K562 (cell line): Measurements from ENCODE around the gene SUPT3H. TPM values are rescaled to one million over a fixed set of nuclear protein-coding genes. Genes with fewer than 3 reads are reported as not detected.

Experiments
- BRD9 ChIP-seq: fragments of 450-650 bp; IDR thresholded peaks from 2 replicates; pipeline ENCODE4 v1.6.1; 2018; ENCODE audit warnings: low read depth; ENCODE audit not compliant: partially characterized antibody
- CBX2 ChIP-seq: fragments of 200-600 bp; sonication (generic); IDR thresholded peaks from one replicate; pipeline ENCODE4 v1.6.1; 2012; ENCODE audit warnings: mild to moderate bottlenecking, low read length, inconsistent platforms; ENCODE audit not compliant: insufficient read depth, poor library complexity, severe bottlenecking
- CBX5 ChIP-seq: IDR thresholded peaks from 2 replicates; pipeline ENCODE4 v1.6.1; 2014; ENCODE audit warnings: low read depth, borderline replicate concordance
- DPF2 ChIP-seq: fragments of 450-650 bp; IDR thresholded peaks from 2 replicates; pipeline ENCODE4 v1.6.1; 2016
- FOXJ3 ChIP-seq: sonication (generic); formaldehyde crosslinking; IDR thresholded peaks from 2 replicates; pipeline ENCODE4 v1.4.0; 2020; ENCODE audit warnings: mild to moderate bottlenecking, missing genetic modification reagents
- MLLT1 ChIP-seq, 2 experiments: fragments of 450-650 bp; IDR thresholded peaks; 2 replicates each; pipeline ENCODE4 v1.6.1; 2016
- NR2C2 ChIP-seq, 2 experiments: fragments of 200-800 bp in 1 of 2; sonication (Bioruptor generic) in 1 of 2; sonication (generic) in 1 of 2; formaldehyde crosslinking in 1 of 2; IDR thresholded peaks; 2 replicates each; pipeline versions ENCODE4 v1.6.1 to v1.8.0; 2016 to 2022; ENCODE audit warnings: mild to moderate bottlenecking in 1 of 2, missing compliant biosample characterization in 1 of 2, missing genetic modification characterization in 1 of 2, missing genetic modification reagents in 1 of 2
- PHF20 ChIP-seq: fragments of 450-650 bp; IDR thresholded peaks from 2 replicates; pipeline ENCODE4 v1.6.1; 2018; ENCODE audit not compliant: partially characterized antibody
- RBM15 ChIP-seq: fragments of 200-400 bp; formaldehyde crosslinking; IDR thresholded peaks from 2 replicates; pipeline ENCODE4 v1.6.1; 2018; ENCODE audit warnings: mild to moderate bottlenecking, low read length, moderate library complexity; ENCODE audit not compliant: insufficient read depth
- TAF1 ChIP-seq: IDR thresholded peaks from 2 replicates; pipeline ENCODE4 v1.6.1; 2011; ENCODE audit warnings: mild to moderate bottlenecking, low read length, moderate library complexity; ENCODE audit not compliant: insufficient read depth, control insufficient read depth, severe bottlenecking; ENCODE audit errors: extremely low read depth
- XRCC5 ChIP-seq: fragments of 200-400 bp; formaldehyde crosslinking; IDR thresholded peaks from 2 replicates; pipeline ENCODE4 v1.6.1; 2017; ENCODE audit warnings: low read depth, mild to moderate bottlenecking, low read length
- ZNF263 ChIP-seq: sonication (generic); formaldehyde crosslinking; IDR thresholded peaks from 2 replicates; pipeline ENCODE4 v1.8.0; 2022; ENCODE audit warnings: mild to moderate bottlenecking, missing genetic modification reagents, borderline replicate concordance
- ZNF324 ChIP-seq: fragments of 250-450 bp; sonication (Bioruptor Pico); IDR thresholded peaks from 2 replicates; pipeline ENCODE4 v1.4.0; 2020; ENCODE audit warnings: mild to moderate bottlenecking
- ZNF354B ChIP-seq: fragments of 250-450 bp; sonication (Bioruptor Pico); IDR thresholded peaks from 2 replicates; pipeline ENCODE4 v1.4.0; 2020
- ZNF407 ChIP-seq: fragments of 450-650 bp; IDR thresholded peaks from 2 replicates; pipeline ENCODE4 v1.6.1; 2016; ENCODE audit warnings: low read depth
- ZNF79 ChIP-seq: fragments of 250-450 bp; sonication (Bioruptor Pico); IDR thresholded peaks from 2 replicates; pipeline ENCODE4 v1.4.0; 2020; ENCODE audit warnings: low read depth, mild to moderate bottlenecking, moderate library complexity
- polyA plus RNA-seq, 8 experiments: library from polyadenylated mRNA; depleted of rRNA in 4 of 8; stranded (reverse) in 5 of 8; unstranded in 3 of 8; fragments of >200 nt; fragmentation: Nextera tagmentation in 2 of 8; fragmentation: Illumina TruSeq in 1 of 8; extraction: Ambion mirVana in 2 of 8; extraction: Trizol in 1 of 8; gene quantifications; 2 replicates each; pipeline versions ENCODE4 v1.2.1 to v1.2.3, GENCODE V29; 2011 to 2014; ENCODE audit warnings: inconsistent platforms in 1 of 8, missing spikeins in 1 of 8
- total RNA-seq, 7 experiments: library from RNA; depleted of rRNA in 6 of 7; stranded (reverse); fragments of >200 nt in 6 of 7; fragmentation: Illumina TruSeq in 2 of 7; extraction: Trizol in 2 of 7; gene quantifications; 2 replicates each; pipeline versions ENCODE4 v1.2.1 to v1.2.3, GENCODE V29; 2011 to 2021; ENCODE audit warnings: low replicate concordance in 1 of 7
- TF ChIP-seq, protein P1 (sequence below): fragments of 250-450 bp; sonication (Bioruptor Pico); IDR thresholded peaks from 2 replicates; pipeline ENCODE4 v1.4.0; 2020; ENCODE audit warnings: mild to moderate bottlenecking, moderate library complexity

SUPT3H gene
- total and polyA plus RNA-seq, 9 of the 15 experiments (the other 6 are each of a cell fraction or from before 2014, with no cell fraction given): 7.2 to 16.3 (median 11.9) TPM

GRCh38 chr6:44925100-44925739 lies 452.5 kb downstream of the SUPT3H start (continued):
- TF ChIP-seq FOXJ3 (peak; percentile 78), ZNF263 (CRISPR knock-in tag) (no peak), CBX5 (no peak), DPF2 (0 out of 2 replicates have a peak, but pooled peaks have one; percentile 48), BRD9 (no peak), XRCC5 (no peak), CBX2 (no peak), PHF20 (no peak), MLLT1 (IDR thresholded peaks at IDR 0.05) (no peak), ZNF324 (no peak), ZNF407 (no peak), ZNF79 (CRISPR knock-in tag) (no peak), TAF1 (no peak), RBM15 (no peak), ZNF354B (CRISPR knock-in tag) (no peak), NR2C2 (CRISPR knock-in tag; IDR thresholded peaks at IDR 0.05) (no peak), NR2C2 (tag; IDR thresholded peaks at IDR 0.05) (no peak)
- TF ChIP-seq, protein P1, sequence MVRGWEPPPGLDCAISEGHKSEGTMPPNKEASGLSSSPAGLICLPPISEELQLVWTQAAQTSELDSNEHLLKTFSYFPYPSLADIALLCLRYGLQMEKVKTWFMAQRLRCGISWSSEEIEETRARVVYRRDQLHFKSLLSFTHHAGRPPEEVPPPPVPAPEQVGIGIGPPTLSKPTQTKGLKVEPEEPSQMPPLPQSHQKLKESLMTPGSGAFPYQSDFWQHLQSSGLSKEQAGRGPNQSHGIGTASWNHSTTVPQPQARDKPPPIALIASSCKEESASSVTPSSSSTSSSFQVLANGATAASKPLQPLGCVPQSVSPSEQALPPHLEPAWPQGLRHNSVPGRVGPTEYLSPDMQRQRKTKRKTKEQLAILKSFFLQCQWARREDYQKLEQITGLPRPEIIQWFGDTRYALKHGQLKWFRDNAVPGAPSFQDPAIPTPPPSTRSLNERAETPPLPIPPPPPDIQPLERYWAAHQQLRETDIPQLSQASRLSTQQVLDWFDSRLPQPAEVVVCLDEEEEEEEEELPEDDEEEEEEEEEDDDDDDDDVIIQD (CRISPR knock-in tag): no peak
